WTC11 (cell line): Measurements from ENCODE around the gene IL1RAPL1.

Experiments
- CTCF ChIP-seq: fragments of 200-600 bp; IDR thresholded peaks from 2 replicates; pipeline ENCODE4 v1.8.0; 2022; ENCODE audit warnings: antibody characterized with exemption
- ESRRA ChIP-seq: sonication (generic); formaldehyde crosslinking; IDR thresholded peaks from 2 replicates; pipeline ENCODE4 v1.8.1; 2022; ENCODE audit warnings: mild to moderate bottlenecking, missing genetic modification reagents, borderline replicate concordance
- GRHL2 ChIP-seq: fragments of 250-450 bp; sonication (Bioruptor Pico); IDR thresholded peaks from 2 replicates; pipeline ENCODE4 v1.8.0; 2022; ENCODE audit warnings: mild to moderate bottlenecking, moderate library complexity; ENCODE audit not compliant: insufficient replicate concordance, severe bottlenecking
- MAX ChIP-seq: sonication (generic); formaldehyde crosslinking; IDR thresholded peaks from 2 replicates; pipeline ENCODE4 v1.8.0; 2022; ENCODE audit warnings: mild to moderate bottlenecking, missing genetic modification reagents
- MLX ChIP-seq: sonication (generic); formaldehyde crosslinking; IDR thresholded peaks from 2 replicates; pipeline ENCODE4 v1.8.1; 2023; ENCODE audit warnings: mild to moderate bottlenecking, missing genetic modification reagents, moderate library complexity
- NFE2L1 ChIP-seq: sonication (generic); formaldehyde crosslinking; IDR thresholded peaks from 2 replicates; pipeline ENCODE4 v1.8.1; 2023; ENCODE audit warnings: missing genetic modification reagents
- NFYB ChIP-seq: sonication (generic); formaldehyde crosslinking; conservative IDR thresholded peaks from 2 replicates; pipeline ENCODE4 v1.8.0; 2022; ENCODE audit warnings: low read depth, missing genetic modification reagents
- NR2C2 ChIP-seq: sonication (generic); formaldehyde crosslinking; IDR thresholded peaks from 2 replicates; pipeline ENCODE4 v1.8.0; 2022; ENCODE audit warnings: mild to moderate bottlenecking, missing genetic modification reagents
- SP1 ChIP-seq: sonication (generic); formaldehyde crosslinking; conservative IDR thresholded peaks from 2 replicates; pipeline ENCODE4 v1.8.1; 2022; ENCODE audit warnings: missing genetic modification reagents
- USF2 ChIP-seq: sonication (generic); formaldehyde crosslinking; IDR thresholded peaks from 2 replicates; pipeline ENCODE4 v1.8.1; 2023; ENCODE audit warnings: mild to moderate bottlenecking, missing genetic modification reagents, moderate library complexity
- ZBTB21 ChIP-seq: sonication (generic); formaldehyde crosslinking; IDR thresholded peaks from 2 replicates; pipeline ENCODE4 v1.8.1; 2023; ENCODE audit warnings: mild to moderate bottlenecking, missing genetic modification reagents, borderline replicate concordance
- ZBTB43 ChIP-seq: sonication (generic); formaldehyde crosslinking; IDR thresholded peaks from 2 replicates; pipeline ENCODE4 v1.8.1; 2023; ENCODE audit warnings: mild to moderate bottlenecking, missing genetic modification reagents
- ZNF317 ChIP-seq: sonication (generic); formaldehyde crosslinking; IDR thresholded peaks from 2 replicates; pipeline ENCODE4 v1.8.1; 2023; ENCODE audit warnings: low read depth, mild to moderate bottlenecking, moderate library complexity, missing genetic modification reagents, borderline replicate concordance
- ZNF416 ChIP-seq: fragments of 250-450 bp; sonication (Bioruptor Pico); IDR thresholded peaks from 2 replicates; pipeline ENCODE4 v1.9.0; 2021; ENCODE audit warnings: mild to moderate bottlenecking, inconsistent platforms

- no peak for TF ChIP-seq CTCF
- TF ChIP-seq ZBTB21 (CRISPR knock-in tag) = no peak
- no peak for TF ChIP-seq GRHL2 (CRISPR knock-in tag)
- no peak for TF ChIP-seq ZBTB43 (CRISPR knock-in tag)
- TF ChIP-seq NFE2L1 (CRISPR knock-in tag) = no peak
- TF ChIP-seq MAX = no peak
- TF ChIP-seq SP1 (CRISPR knock-in tag) = no peak
- TF ChIP-seq ESRRA (CRISPR knock-in tag) = no peak
- no peak for TF ChIP-seq ZNF416 (CRISPR knock-in tag)
- TF ChIP-seq NR2C2 (CRISPR knock-in tag) = no peak
- no peak for TF ChIP-seq USF2 (CRISPR knock-in tag)
- no peak for TF ChIP-seq NFYB (CRISPR knock-in tag)
- TF ChIP-seq ZNF317 (CRISPR knock-in tag) = no peak
- TF ChIP-seq MLX (CRISPR knock-in tag) = no peak
Observed at GRCh38 chrX:29233592-29234183, 646.4 kb downstream of the IL1RAPL1 start.
